Tibial nerve (tissue), 4 donors: ENCODE results near the gene CHST14. TPM values are rescaled to one million over a fixed set of nuclear protein-coding genes. Genes with fewer than 3 reads are reported as not detected.

Experiments
- DNase-seq, 2 donors: peaks; one replicate each; pipeline ENCODE4 v3.0.0-alpha.2; 2019; ENCODE audit warnings: low spot score in 2 of 2
- H3K27ac ChIP-seq, 4 donors: fragments of 200-600 bp; sonication (generic) in 3 of 4; one replicate each; pipeline ENCODE4 v1.5.1; 2017 to 2019; ENCODE audit warnings: mild to moderate bottlenecking in 1 of 4
- H3K27me3 ChIP-seq, 2 donors: fragments of 200-600 bp; sonication (generic) in 1 of 2; one replicate each; pipeline versions ENCODE4 v1.5.1 to v1.6.0; 2017 to 2019
- H3K36me3 ChIP-seq, 3 donors: fragments of 200-600 bp; sonication (generic); one replicate each; pipeline ENCODE4 v1.5.1; 2018 to 2019
- H3K4me1 ChIP-seq, 4 donors: fragments of 200-600 bp; sonication (generic) in 3 of 4; one replicate each; pipeline ENCODE4 v1.5.1; 2017 to 2019
- H3K4me3 ChIP-seq, 4 donors: fragments of 200-600 bp; sonication (generic) in 3 of 4; one replicate each; pipeline ENCODE4 v1.5.1; 2017 to 2019; ENCODE audit warnings: mild to moderate bottlenecking in 1 of 4, moderate library complexity in 1 of 4
- H3K9me3 ChIP-seq, 4 donors: fragments of 200-600 bp; sonication (generic) in 3 of 4; one replicate each; pipeline ENCODE4 v1.5.1; 2017 to 2019
- EP300 ChIP-seq, 2 donors: sonication (generic); formaldehyde crosslinking; IDR thresholded peaks; one replicate each; pipeline ENCODE4 v1.6.1; 2017; ENCODE audit warnings: antibody characterized with exemption in 2 of 2, mild to moderate bottlenecking in 1 of 2
- POLR2A ChIP-seq, 2 donors: fragments of 450-650 bp; IDR thresholded peaks; one replicate each; pipeline ENCODE4 v1.6.1; 2017; ENCODE audit warnings: antibody characterized with exemption in 2 of 2, mild to moderate bottlenecking in 2 of 2, moderate library complexity in 2 of 2
- WGBS, 2 donors: methylation state at CpG; one replicate each; pipeline ENCODE4 v1.1.5; 2018; 5-methylcytosine and 5-hydroxymethylcytosine counted together
- total RNA-seq, 4 donors: library from RNA; depleted of rRNA; stranded (reverse); fragments of >200 nt; gene quantifications; one replicate each; pipeline ENCODE4 v1.1.0, GENCODE V29; 2016
- TF ChIP-seq, protein P1 (sequence below), 5 experiments: fragments of 200-600 bp in 3 of 5; fragments of 450-650 bp in 2 of 5; sonication (generic) in 3 of 5; IDR thresholded peaks; one replicate each; pipeline ENCODE4 v1.5.1; 2016 to 2019; ENCODE audit warnings: antibody characterized with exemption in 5 of 5, mild to moderate bottlenecking in 3 of 5, moderate library complexity in 2 of 5

Gene CHST14
- total RNA-seq, 4 donors from 2014 or later: 5.7 to 27.8 (median 15.4) TPM

- no peak for DNase-seq
Observed at GRCh38 chr15:40438712-40439111, 32.1 kb upstream of the CHST14 start.

GRCh38 chr15:40439461-40439959, 31.3 kb upstream of the CHST14 start:
- peak overlapping the region in 1 of 4 donors; percentile 88 for H3K27ac ChIP-seq
- peaks cover 0 to 27% of the 10 kb centered on the region in 2 donors for H3K27me3 ChIP-seq
- no peak for DNase-seq
- TF ChIP-seq, protein P1, sequence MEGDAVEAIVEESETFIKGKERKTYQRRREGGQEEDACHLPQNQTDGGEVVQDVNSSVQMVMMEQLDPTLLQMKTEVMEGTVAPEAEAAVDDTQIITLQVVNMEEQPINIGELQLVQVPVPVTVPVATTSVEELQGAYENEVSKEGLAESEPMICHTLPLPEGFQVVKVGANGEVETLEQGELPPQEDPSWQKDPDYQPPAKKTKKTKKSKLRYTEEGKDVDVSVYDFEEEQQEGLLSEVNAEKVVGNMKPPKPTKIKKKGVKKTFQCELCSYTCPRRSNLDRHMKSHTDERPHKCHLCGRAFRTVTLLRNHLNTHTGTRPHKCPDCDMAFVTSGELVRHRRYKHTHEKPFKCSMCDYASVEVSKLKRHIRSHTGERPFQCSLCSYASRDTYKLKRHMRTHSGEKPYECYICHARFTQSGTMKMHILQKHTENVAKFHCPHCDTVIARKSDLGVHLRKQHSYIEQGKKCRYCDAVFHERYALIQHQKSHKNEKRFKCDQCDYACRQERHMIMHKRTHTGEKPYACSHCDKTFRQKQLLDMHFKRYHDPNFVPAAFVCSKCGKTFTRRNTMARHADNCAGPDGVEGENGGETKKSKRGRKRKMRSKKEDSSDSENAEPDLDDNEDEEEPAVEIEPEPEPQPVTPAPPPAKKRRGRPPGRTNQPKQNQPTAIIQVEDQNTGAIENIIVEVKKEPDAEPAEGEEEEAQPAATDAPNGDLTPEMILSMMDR (IDR thresholded peaks at IDR 0.05): no peak
- no peak for TF ChIP-seq EP300 (IDR thresholded peaks at IDR 0.05)
- no peak for TF ChIP-seq POLR2A (IDR thresholded peaks at IDR 0.05)
- 11 to 20% methylated on average over 15 of the region's 15 CpGs for WGBS, 2 donors
- no peaks in the 10 kb centered on the region for H3K9me3 ChIP-seq
- no peaks in the 10 kb centered on the region for H3K36me3 ChIP-seq
- H3K4me3 ChIP-seq: peak overlapping the region; percentile 50 to 99 (median 96)
- H3K4me1 ChIP-seq: peaks cover 0 to 68% (median 34%) of the 10 kb centered on the region in 4 donors

More at GRCh38 chr15:40438712-40439111, 32.1 kb upstream of the CHST14 start:
- Histone ChIP-seq H3K4me3 (no peak overlapping the region), H3K9me3 (no peaks in the 10 kb centered on the region), H3K36me3 (no peaks in the 10 kb centered on the region), H3K27ac (no peak overlapping the region), H3K4me1 (peaks cover 0 to 62% (median 33%) of the 10 kb centered on the region in 4 donors), H3K27me3 (peaks cover 0 to 27% of the 10 kb centered on the region in 2 donors)
- TF ChIP-seq POLR2A (IDR thresholded peaks at IDR 0.05) (no peak), EP300 (IDR thresholded peaks at IDR 0.05) (no peak)
- TF ChIP-seq, protein P1 (IDR thresholded peaks at IDR 0.05): no peak
- whole genome bisulfite sequencing, 2 donors: 71% methylated on average over 12 of the region's 12 CpGs

DNA sequence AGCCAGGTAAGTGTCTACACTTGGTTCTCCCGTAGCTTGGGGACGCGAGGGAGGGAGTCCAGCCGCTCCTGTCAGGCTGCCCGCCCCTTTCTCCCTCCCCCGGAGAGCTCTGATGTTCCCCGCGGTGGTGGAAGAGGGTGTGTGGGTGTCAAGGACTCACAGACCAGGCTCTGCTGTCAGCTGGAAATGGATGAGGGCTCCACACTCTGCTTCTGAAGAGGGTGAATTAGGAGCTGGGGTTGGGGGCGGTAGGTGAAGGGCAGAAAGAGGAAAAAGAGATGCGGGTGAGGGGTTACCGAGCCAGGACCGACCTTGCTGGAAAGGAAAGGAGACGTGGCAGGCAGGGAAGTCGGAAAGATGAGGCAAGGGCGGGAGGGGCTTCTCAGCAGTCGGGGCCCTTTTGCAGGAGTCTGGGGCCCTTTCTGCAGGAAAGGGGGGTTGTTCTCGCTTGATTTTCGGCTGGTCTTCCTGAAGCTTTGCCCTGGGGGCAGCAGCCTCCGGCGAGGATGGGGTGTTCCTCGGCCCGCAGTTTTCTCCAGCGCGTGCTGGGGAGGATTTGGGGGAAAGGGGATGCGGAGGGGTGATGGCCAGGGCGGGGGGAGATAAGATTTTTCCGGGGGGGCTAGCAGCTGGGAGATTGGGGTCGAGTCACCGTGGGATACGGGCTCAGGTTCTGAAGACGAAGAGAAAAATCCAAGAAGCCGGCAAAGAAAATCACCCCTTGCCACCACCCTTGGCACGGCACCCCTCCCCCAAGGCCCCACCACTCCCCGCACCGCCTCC, 30.6 kb upstream of the CHST14 start:
- H3K27me3 ChIP-seq: peaks cover 0 to 27% of the 10 kb centered on the region in 2 donors
- 0% methylated on average over 32 to 34 of the region's 35 CpGs for WGBS, 2 donors
- DNase-seq: no peak
- H3K4me3 ChIP-seq: peak overlapping the region; percentile 50 to 99 (median 96)
- peak overlapping the region in 1 of 4 donors; percentile 88 for H3K27ac ChIP-seq
- no peak for TF ChIP-seq POLR2A (IDR thresholded peaks at IDR 0.05)
- TF ChIP-seq, protein P1 (IDR thresholded peaks at IDR 0.05): peak in 1 of 5 experiments; percentile 5
- no peaks in the 10 kb centered on the region for H3K9me3 ChIP-seq
- peaks cover 0 to 73% (median 37%) of the 10 kb centered on the region in 4 donors for H3K4me1 ChIP-seq
- no peaks in the 10 kb centered on the region for H3K36me3 ChIP-seq

DNA sequence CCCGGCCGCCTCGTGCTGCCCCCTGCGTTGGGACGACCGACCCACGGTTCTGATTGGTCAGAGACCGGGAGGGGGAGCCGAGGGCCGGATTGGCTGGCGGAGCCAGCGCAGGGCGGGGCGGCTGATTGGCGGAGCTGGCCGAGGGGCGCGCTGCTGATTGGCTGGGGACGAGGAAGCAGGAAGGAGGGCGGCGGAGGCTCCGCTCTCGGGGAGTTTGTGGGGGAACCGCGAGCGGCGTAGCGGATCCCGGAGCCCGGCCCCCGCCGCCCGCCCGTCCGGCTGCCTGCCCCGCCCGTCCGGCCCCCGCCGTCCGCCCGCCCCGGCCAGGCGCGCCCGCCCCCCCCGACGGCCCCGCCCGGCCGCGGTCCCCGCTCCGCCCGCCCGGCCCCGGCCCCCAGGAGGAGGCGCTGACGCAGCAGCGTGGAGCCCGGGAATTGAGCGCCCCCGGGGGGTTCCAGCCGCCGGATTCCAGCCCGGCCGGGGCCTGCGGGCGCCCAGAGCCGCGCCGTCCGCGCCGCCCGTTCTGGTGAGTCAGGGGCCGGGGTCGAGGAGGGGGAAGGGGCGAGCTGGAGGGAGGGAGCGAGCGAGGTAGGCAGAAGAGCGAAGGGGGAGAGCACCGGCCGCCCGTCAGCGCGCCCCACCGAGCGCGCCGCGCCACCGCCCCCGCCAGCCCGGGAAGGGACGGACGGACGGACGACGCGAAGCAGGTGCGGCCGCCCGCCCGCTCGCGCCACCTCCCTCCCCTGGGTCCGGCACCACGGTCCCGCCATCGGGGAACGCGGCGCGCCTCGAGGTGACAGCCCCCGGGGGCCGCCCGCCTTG, 29.8 kb upstream of the CHST14 start, which contains the start of gene BAHD1:
Gene BAHD1, plus strand, starts transcription at position 211 of the 822 bp plus-strand sequence. CDS start 17,512 bp downstream, outside the sequence.
- peak; percentile 91 to 93 for DNase-seq
- Histone ChIP-seq H3K4me1 (peaks cover 0 to 75% (median 35%) of the 10 kb centered on the region in 4 donors), H3K9me3 (no peaks in the 10 kb centered on the region), H3K4me3 (peak within 1 kb of the TSS; percentile 78 to 99 (median 96)), H3K27me3 (peaks cover 0 to 23% of the 10 kb centered on the region in 2 donors), H3K36me3 (no peaks in the 10 kb centered on the region), H3K27ac (peak within 1 kb of the TSS; percentile 53 to 88 (median 74))
- TF ChIP-seq POLR2A (IDR thresholded peaks at IDR 0.05): peak in 1 of 2 donors; percentile 37
- TF ChIP-seq EP300 (IDR thresholded peaks at IDR 0.05): peak in 1 of 2 donors; percentile 38
- TF ChIP-seq, protein P1 (IDR thresholded peaks at IDR 0.05): peak in 1 of 5 experiments; percentile 12
- 1% methylated on average over 46 to 49 of the region's 119 CpGs for WGBS, 2 donors
